ENCODE data around the gene CCDC7. TPM values are rescaled to one million over a fixed set of nuclear protein-coding genes. Genes with fewer than 3 reads are reported as not detected.
A peak's percentile ranks its signal among the peaks of the same experiment; 100 is the strongest.
"Not testable (repeated sequence)": the region's sequence is repeated elsewhere in the genome, so short reads cannot be mapped to it uniquely, and the experiment has no call there.

Gene CCDC7
- total RNA-seq, 1 experiment from 2014 or later: 1.5 TPM

- no peak for DNase-seq (ENCODE audit: low read depth)
Measured at GRCh38 chr10:32865170-32865569, 419.2 kb downstream of the CCDC7 start.

DNA sequence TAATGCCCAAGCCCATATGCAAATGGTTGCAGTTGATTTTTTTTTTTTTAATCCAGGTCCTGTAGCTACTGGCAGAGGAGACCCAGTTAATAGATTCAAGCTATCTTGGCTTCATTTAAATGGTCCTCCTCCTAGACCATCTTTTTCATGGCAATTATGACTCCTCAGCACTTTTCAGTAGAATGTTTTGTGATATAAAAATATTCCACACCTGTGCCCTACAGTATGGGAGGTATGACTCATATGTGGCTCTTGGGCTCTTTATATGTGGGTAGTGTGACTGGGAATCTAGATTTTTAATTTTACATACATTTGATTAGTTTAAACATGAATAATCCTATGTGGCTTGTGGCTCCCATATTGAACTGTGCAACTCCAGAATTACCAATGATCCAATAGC lies 432.0 kb downstream of the CCDC7 start:
- DNase-seq (ENCODE audit: low read depth): no peak

DNA sequence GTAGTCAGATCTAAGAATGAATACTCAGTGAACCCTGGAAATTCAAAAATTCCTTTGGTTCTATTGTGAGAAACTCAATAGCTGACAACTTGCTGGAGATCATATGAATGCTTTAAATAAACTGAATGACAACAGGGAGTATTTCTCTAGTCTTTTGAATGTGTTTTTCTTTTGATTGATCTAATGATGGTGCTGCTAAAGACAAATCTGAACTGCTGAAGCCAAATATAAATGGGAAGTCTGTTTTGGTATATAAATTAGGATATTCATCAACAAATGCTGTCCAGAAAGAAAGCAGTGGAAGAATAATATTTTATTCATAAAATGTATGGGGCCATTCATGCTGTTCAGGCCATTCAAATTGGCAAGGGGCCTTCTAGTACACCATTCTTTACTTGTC lies 432.7 kb downstream of the CCDC7 start:
- DNase-seq (ENCODE audit: low read depth): no peak

DNA sequence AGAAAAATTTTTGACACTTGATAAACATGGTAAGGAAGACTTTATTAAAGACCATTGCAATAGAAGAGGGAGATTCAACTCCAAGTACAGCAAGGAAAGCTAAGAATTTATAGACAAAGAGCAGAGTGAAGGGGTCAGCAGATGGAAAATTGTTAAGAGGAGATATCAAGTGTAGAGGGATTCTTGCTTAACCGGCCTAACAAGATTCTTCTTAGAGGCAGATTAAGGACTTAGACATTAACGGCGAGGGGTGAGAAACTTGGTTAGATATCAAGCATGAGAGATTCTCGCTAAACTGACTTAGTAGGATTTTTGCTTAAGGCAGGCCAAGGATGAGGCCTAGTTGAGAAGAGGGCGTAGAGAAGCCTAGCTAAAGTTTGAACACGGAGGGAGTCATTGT lies 436.1 kb downstream of the CCDC7 start:
- no peak for DNase-seq (ENCODE audit: low read depth)

DNA sequence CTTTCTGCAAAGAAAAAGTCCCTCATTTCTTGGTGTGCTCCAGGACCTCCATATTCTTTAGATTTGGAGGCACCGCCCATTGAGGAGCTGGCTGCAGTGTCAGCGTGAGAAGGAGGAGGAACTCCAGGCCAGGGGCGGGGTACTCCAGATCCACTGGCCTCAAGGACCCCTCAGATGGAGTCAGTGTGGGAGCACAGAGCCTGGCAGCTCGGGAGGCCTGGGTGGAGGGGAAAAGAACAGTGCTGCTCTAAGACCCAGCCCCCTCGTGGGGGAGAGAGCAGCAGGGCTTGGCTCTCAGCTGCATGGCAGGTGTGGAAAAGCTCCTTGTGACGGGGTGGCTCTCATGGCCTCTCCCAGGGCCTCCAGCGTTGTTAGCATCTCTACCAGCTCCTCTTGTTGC lies 441.5 kb downstream of the CCDC7 start:
- DNase-seq (ENCODE audit: low read depth): no peak

DNA sequence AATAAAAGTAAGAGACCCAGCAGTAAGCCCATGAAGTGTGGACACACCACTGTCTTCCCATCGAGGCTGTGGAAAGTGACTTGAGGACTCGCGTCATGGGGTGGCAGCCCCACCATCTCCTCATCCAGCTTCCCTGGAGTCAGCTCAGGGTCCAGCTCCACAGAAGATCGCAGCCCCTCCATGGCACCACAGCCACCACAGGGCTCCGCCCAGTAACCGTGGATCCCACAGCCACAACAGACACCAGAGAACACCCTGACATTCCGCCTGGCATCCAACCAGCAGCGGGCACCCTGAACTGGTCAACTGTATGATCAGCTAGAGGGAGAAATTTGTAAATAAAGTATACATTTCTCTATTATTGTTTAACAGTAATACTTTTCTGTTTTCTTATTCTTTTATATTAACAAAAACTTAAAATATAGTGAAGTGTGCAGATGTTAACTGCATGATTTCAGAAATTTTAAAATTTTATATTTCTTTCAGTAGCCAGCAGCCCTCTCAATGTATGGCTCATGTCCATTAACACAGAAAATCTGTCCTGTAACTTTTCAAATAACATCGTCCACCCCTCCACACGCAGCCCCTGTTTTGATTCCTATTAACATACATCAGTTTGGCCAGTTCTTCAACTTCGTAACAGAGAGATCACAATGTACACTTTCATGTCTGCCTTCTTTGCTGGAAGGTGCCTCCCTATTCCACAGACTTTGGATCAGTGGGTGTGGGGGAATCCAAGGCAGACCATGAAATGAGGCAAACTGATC lies 442.4 kb downstream of the CCDC7 start:
- DNase-seq (ENCODE audit: low read depth): no peak

DNA sequence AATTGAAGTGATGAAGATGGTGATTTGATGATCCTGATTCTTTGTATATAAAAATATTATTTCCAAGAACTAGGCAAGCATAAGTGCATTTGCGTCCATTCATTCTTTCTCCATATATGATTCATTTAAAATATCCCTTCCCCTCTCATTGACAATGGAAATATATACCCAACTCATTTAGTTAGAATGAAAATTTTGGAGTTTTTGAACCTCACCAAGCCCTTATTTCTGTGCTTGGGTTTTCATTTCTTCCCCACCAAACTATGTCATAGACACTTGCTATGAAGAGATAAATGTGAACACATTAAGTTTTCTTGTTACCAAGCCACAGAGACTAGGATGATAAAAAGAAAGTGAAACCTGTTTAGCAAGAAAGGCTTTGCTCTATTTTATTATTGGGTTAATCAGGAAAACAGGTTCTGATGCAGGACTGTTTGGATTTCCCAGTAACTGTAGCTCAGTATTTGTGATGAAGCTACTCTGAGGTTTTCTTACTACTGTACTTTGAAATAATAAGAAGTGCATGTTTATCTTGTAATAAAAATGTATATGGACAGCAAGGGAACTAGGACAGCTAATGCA lies 443.8 kb downstream of the CCDC7 start:
- no peak for DNase-seq (ENCODE audit: low read depth)

DNA sequence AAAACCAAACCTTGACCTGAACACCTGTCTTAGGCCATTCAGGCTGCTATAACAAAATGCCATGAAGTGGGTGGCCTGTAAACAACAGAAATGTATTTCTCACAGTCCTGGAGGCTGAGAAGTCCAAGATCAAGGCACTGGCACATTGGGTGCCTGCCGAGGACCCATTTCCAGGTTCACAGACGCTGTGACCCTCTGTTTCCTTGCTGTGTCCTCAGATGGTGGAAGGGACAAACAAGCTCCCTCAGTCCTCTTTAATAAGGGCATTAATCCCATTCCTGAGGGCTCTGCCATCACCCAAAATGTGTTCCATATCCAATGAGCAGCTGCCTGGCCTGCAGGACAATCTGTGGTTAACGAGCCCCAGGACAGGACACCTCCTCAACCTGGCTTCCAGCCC lies 444.5 kb downstream of the CCDC7 start:
- DNase-seq (ENCODE audit: low read depth): no peak

GRCh38 chr10:32891261-32891660 lies 445.3 kb downstream of the CCDC7 start:
- DNase-seq (ENCODE audit: low read depth): no peak

DNA sequence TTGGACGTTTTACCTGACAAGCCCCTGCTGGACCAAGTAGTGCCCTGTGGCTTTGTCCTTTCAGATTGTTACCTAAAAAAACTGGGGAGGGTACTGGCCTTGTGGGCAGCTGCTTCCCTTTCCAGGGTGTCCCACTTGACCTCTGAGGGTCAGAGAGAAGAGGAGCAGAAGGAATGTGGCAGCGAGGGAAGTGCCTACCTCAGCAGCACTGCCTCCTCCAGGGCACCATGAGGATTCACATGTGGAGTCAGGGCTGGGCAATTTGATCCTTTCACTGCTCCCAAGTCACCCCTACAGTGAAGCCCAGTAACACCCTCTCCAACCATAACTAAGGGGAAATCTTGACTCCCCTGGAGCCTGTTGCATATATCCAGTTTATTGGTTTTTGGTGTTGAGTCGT lies 447.5 kb downstream of the CCDC7 start:
- DNase-seq (ENCODE audit: low read depth): peak; percentile 17

DNA sequence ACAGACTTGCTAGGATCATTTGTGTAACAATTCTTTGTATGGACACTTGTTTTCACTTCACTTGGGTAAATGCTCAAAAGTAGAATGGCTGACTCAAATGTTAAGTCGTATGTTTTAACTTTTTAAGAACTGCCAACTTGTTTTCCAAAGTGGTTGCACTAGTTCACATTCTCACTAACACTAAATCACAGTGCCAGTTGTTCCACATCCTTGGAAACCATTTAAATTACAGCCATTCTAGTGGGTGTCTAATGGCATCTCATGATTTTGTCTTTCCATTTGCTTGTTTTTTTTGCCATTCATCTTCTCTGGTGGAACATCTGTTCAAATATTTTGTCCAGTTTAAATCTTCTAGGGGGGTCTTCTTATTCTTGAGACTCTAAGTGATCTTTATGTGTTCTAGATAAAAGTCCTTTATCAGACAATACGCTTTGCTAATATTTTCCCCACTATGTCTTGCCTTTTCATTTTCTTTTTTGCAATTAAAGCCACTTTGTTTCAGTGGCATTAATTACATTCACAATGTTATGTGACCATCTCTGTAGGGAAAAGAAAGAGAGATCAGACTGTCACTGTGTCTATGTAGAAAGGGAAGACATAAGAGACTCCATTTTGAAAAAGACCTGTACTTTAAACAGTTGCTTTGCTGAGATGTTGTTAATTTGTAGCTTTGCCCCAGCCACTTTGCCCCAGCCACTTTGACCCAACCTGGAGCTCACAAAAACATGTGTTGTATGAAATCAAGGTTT lies 448.1 kb downstream of the CCDC7 start:
- no peak for DNase-seq (ENCODE audit: low read depth)

- not testable (repeated sequence) for DNase-seq (ENCODE audit: low read depth)
Measured at GRCh38 chr10:32895200-32895968, 449.4 kb downstream of the CCDC7 start.

- DNase-seq (ENCODE audit: low read depth): no peak
Measured at GRCh38 chr10:32901815-32902214, 455.9 kb downstream of the CCDC7 start.

DNA sequence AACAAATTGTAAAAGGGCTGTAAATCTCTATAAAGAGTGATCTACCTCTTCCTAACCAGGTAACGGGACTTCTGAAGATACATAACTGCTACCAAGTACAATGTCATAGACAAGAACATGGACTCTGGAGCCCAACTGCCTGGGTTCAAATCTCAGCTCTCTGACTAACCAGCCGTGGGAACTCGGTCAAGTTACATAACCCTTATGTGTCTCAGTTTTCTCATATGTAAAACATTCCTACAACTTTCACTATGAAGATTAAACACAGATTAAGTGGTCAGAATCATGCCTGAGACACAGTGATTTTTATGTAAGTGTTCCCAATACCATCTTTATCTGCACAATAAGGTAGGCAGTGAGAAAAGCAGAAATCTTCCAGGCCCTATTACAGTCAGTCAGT lies 459.5 kb downstream of the CCDC7 start:
- no peak for DNase-seq (ENCODE audit: low read depth)

- DNase-seq (ENCODE audit: low read depth): no peak
Measured at GRCh38 chr10:32906595-32906994, 460.7 kb downstream of the CCDC7 start.

DNA sequence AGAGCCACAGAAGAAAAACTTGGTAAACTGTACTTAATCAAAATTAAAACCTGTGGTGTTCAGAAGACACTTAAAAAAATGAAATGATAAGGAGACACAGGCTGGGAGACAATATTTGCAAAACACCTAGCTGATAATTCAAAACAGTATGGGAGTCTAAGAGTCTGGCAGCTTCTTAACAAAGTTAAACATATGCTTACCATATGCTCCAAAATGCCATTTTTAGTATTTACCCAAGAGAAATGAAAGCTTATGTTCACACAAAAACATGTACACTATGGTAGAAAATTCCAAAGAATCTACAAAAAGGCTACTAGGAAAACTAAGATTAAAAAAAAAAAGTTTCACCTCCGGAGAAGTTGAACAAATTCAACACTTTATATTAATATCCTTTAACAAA lies 463.5 kb downstream of the CCDC7 start:
- no peak for DNase-seq (ENCODE audit: low read depth)

GRCh38 chr10:32909970-32910369 lies 464.0 kb downstream of the CCDC7 start:
- not testable (repeated sequence) for DNase-seq (ENCODE audit: low read depth)

DNA sequence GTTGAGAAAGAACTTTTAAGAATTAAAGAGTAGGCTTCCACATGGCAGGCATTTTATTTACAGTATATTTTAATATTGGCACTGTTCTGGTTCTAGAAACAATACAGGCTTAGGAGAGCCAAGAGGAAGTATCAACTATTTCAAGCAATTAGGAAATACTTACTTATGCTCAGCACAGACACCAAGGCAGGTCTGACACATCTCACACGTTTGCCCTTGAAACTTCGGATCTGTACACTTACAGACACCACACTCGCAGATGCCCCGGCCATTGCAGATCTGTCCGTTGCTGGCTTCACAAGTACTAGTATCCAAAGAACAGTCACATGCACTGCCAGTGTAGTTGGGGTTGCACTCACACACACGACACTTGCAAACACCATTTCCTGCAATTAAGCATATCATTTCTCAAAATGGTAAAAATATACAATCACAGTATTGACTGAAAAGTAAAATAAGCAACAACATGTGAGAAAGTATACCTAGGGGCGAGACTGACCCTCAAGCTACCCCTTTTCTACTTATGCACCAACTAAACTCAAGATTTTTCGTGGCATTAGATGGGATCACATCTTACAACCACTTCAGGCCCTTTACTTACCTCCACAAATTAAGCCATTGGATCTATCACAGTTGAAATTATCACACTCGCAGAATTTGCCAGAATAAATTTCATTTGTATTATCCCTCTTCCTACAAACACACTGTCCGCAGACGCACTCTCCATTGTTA lies 465.5 kb downstream of the CCDC7 start:
- DNase-seq (ENCODE audit: low read depth): no peak

DNA sequence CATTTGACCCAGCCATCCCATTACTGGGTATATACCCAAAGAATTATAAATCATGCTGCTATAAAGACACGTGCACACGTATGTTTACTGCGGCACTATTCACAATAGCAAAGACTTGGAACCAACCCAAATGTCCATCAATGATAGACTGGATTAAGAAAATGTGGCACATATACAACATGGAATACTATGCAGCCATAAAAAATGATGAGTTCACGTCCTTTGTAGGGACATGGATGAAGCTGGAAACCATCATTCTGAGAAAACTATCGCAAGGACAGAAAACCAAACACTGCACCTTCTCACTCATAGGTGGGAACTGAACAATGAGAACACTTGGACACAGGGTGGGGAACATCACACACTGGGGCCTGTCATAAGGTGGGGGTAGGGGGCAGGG lies 471.9 kb downstream of the CCDC7 start:
- DNase-seq (ENCODE audit: low read depth): not testable (repeated sequence)

- DNase-seq (ENCODE audit: low read depth): no peak
Measured at GRCh38 chr10:32922170-32922569, 476.2 kb downstream of the CCDC7 start.

- DNase-seq (ENCODE audit: low read depth): no peak
Measured at GRCh38 chr10:32923134-32923533, 477.2 kb downstream of the CCDC7 start.
